ENCODE measurements around the gene TMEM132D.

The TMEM132D gene

DNA sequence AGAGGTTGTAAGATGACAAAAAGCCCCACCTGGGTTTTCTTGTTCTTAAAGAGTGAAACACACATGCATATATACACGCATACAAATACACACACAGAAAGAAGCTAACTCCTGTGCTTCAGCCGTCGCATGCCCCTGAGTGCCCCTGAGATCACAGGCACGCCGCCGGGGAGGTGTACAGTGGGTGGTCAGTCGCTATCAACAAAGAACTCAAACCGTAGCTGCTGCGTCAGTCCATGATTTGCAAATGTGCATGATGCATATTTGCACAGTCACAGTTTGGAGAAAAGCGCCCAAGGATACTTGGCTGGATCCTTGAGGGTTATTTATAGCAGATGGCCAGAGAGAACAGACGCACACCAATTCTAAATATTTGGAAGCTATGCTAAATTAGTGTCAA lies 206.9 kb downstream of the TMEM132D start:
- DNase-seq (ENCODE audit: low read depth): no peak
- TF ChIP-seq, protein P1, sequence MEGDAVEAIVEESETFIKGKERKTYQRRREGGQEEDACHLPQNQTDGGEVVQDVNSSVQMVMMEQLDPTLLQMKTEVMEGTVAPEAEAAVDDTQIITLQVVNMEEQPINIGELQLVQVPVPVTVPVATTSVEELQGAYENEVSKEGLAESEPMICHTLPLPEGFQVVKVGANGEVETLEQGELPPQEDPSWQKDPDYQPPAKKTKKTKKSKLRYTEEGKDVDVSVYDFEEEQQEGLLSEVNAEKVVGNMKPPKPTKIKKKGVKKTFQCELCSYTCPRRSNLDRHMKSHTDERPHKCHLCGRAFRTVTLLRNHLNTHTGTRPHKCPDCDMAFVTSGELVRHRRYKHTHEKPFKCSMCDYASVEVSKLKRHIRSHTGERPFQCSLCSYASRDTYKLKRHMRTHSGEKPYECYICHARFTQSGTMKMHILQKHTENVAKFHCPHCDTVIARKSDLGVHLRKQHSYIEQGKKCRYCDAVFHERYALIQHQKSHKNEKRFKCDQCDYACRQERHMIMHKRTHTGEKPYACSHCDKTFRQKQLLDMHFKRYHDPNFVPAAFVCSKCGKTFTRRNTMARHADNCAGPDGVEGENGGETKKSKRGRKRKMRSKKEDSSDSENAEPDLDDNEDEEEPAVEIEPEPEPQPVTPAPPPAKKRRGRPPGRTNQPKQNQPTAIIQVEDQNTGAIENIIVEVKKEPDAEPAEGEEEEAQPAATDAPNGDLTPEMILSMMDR (IDR thresholded peaks at IDR 0.05; ENCODE audit: insufficient read depth, low read depth, low read length, missing control alignments): no peak
- no peak overlapping the region for H3K4me3 ChIP-seq (ENCODE audit: low read length)

DNA sequence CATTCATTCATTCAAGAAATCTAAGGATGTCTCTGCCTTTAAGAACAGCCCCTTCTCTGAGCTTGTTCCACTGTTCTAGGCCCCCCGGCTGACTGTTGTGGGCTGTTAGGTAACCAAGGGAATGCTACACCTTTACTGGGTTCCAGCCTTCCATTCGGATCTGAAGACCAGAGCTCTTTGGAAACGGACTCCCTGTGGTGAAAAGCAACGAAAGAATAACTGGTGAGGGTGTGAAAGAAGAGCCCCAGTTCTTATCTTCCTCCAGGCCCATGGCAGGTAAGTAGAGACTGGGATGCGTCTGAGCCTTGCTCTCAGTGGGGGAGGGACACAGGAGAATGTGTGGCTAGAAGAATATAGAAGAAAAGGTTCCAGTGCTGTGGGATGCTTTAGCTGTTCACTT lies 207.4 kb downstream of the TMEM132D start:
- no peak overlapping the region for H3K4me3 ChIP-seq (ENCODE audit: low read length)
- no peak for DNase-seq (ENCODE audit: low read depth)
- TF ChIP-seq, protein P1 (IDR thresholded peaks at IDR 0.05; ENCODE audit: insufficient read depth, low read depth, low read length, missing control alignments): no peak

DNA sequence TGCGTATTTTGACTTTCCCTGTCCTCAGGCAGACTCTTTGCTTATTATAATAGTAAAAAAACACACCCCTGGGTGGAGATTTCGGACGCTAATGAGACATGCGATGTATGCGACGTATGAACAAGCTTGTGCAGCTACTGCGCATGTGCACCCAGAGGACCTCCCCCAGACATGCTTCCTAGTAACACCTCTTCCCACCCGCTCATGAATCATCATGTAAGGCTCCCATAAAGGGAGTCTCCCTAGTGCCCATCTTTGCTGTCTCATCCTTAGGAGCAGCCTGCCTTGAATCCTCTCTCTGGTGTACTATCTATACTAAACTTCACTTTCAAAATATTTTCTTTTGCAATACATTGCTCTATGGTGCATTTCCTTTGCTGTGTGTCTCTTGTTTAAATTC lies 210.1 kb downstream of the TMEM132D start:
- no peak for DNase-seq (ENCODE audit: low read depth)
- TF ChIP-seq, protein P1 (IDR thresholded peaks at IDR 0.05; ENCODE audit: insufficient read depth, low read depth, low read length, missing control alignments): no peak
- H3K4me3 ChIP-seq (ENCODE audit: low read length): no peak overlapping the region

DNA sequence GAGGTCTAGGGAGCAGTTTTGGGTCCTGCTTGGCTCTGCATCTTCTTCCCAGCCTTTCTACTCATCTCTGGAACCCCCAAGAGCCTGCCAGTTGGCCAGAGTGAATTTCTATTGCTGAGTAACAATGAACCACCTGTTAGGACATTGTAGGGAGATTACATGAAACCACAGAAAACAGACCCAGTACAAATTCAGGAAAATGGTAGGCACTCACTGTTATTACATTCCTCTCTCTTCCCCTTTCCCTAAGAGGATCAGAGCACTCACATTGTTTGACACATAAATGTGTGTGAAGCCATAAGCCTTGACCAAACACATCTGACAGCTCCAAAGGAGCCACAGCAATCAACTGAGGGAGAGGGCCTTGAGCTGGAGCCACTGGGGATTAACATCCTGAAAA lies 216.1 kb downstream of the TMEM132D start:
- H3K4me3 ChIP-seq (ENCODE audit: low read length): no peak overlapping the region
- TF ChIP-seq, protein P1 (IDR thresholded peaks at IDR 0.05; ENCODE audit: insufficient read depth, low read depth, low read length, missing control alignments): no peak
- DNase-seq (ENCODE audit: low read depth): no peak

DNA sequence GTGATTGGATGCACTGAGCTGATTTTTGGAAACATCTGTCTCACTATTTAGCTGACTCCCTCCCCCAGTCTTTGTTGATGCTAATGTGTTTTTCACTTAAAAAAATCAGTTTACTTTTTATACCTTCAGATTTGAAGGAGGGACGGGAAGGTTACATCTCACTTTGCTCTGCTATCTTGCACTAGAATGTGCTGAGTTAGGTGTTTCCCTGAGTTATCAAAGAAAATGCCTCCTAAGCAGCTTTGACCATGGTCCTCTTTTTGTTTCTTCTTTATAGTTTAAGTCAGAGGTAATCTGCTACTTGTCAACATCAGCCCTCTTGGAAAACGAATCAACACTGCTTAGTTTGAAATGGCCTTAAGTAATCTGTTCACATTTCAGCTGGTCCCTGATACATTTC lies 222.0 kb downstream of the TMEM132D start:
- no peak for DNase-seq (ENCODE audit: low read depth)
- H3K4me3 ChIP-seq (ENCODE audit: low read length): no peak overlapping the region
- TF ChIP-seq, protein P1 (IDR thresholded peaks at IDR 0.05; ENCODE audit: insufficient read depth, low read depth, low read length, missing control alignments): no peak

DNA sequence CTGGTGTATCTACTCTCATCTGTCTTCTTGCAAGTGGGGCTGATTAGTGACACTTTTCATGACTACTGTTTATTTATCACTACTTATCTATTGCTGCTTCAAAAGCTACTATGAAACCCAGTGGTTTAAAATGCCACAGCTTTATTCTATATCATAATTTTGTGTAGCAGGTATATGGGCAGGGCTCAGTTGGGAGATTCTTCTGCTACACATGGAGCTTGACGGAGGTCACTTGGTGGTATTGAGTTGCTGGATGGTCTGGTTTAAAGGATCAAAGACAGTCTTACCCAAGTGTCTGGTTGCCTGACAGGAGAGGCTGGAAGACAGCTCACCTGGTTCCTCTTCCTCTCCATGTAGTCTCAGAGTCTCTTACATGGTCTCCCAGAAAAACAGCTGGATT lies 222.7 kb downstream of the TMEM132D start:
- TF ChIP-seq, protein P1 (IDR thresholded peaks at IDR 0.05; ENCODE audit: insufficient read depth, low read depth, low read length, missing control alignments): no peak
- DNase-seq (ENCODE audit: low read depth): no peak
- no peak overlapping the region for H3K4me3 ChIP-seq (ENCODE audit: low read length)

DNA sequence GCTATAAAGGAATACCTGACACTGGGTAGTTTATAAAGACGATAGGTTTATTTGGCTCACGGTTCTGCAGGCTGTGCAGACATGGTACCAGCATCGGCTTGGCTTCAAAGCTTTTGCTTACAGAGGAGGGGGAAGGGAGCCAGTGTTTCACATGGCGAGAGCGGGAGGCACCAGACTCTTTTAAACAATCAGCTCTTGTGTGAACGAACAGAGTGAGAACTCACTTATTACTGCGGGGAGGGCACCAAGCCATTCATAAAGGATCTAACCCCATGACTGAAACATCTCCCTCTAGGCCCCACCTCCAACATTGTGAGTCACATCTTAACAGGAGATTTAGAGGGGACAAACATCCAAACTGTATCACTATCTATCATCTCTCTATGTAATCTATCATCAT lies 227.4 kb downstream of the TMEM132D start:
- no peak overlapping the region for H3K4me3 ChIP-seq (ENCODE audit: low read length)
- TF ChIP-seq, protein P1 (IDR thresholded peaks at IDR 0.05; ENCODE audit: insufficient read depth, low read depth, low read length, missing control alignments): no peak
- no peak for DNase-seq (ENCODE audit: low read depth)

All from epithelial cell of esophagus (primary cell).